HEK293 (cell line): Measurements from ENCODE around the gene NELFE.

ENCODE experiments used
- TCF7L2 ChIP-seq: IDR thresholded peaks from 2 replicates; pipeline ENCODE4 v1.6.1; 2011; ENCODE audit warnings: low read depth, mild to moderate bottlenecking, inconsistent platforms, low read length, moderate library complexity, borderline replicate concordance
- ZBTB1 ChIP-seq: fragments of 450-650 bp; formaldehyde crosslinking; IDR thresholded peaks from 2 replicates; pipeline ENCODE4 v1.5.1; 2016; ENCODE audit warnings: missing biosample characterization, missing genetic modification characterization
- ZIC2 ChIP-seq: fragments of 450-650 bp; formaldehyde crosslinking; IDR thresholded peaks from 2 replicates; pipeline ENCODE4 v1.5.1; 2016; ENCODE audit warnings: missing biosample characterization, missing genetic modification characterization
- ZNF121 ChIP-seq: fragments of 450-650 bp; formaldehyde crosslinking; IDR thresholded peaks from 2 replicates; pipeline ENCODE4 v1.5.1; 2016; ENCODE audit warnings: missing biosample characterization, missing genetic modification characterization
- ZNF24 ChIP-seq: fragments of 450-650 bp; formaldehyde crosslinking; IDR thresholded peaks from 2 replicates; pipeline ENCODE4 v1.5.1; 2016; ENCODE audit warnings: missing biosample characterization, missing genetic modification characterization
- ZNF391 ChIP-seq: fragments of 450-650 bp; formaldehyde crosslinking; IDR thresholded peaks from 2 replicates; pipeline ENCODE4 v1.5.1; 2016; ENCODE audit warnings: low read depth, missing biosample characterization, missing genetic modification characterization, borderline replicate concordance
- ZNF423 ChIP-seq: fragments of 450-650 bp; formaldehyde crosslinking; IDR thresholded peaks from 2 replicates; pipeline ENCODE4 v1.5.1; 2016; ENCODE audit warnings: missing biosample characterization, missing genetic modification characterization
- ZNF747 ChIP-seq: fragments of 450-650 bp; formaldehyde crosslinking; IDR thresholded peaks from 2 replicates; pipeline ENCODE4 v1.5.1; 2016; ENCODE audit warnings: missing biosample characterization, missing genetic modification characterization
- TF ChIP-seq, protein P1 (sequence below): fragments of 450-650 bp; formaldehyde crosslinking; IDR thresholded peaks from 2 replicates; pipeline ENCODE4 v1.5.1; 2016; ENCODE audit warnings: missing biosample characterization, missing genetic modification characterization
- TF ChIP-seq, protein P2 (sequence below): fragments of 450-650 bp; formaldehyde crosslinking; IDR thresholded peaks from 2 replicates; pipeline ENCODE4 v1.5.1; 2016; ENCODE audit warnings: missing biosample characterization, missing genetic modification characterization
- TF ChIP-seq, protein P3 (sequence below): fragments of 450-650 bp; formaldehyde crosslinking; IDR thresholded peaks from 2 replicates; pipeline ENCODE4 v1.5.1; 2016; ENCODE audit warnings: missing biosample characterization, missing genetic modification characterization, low read depth

DNA sequence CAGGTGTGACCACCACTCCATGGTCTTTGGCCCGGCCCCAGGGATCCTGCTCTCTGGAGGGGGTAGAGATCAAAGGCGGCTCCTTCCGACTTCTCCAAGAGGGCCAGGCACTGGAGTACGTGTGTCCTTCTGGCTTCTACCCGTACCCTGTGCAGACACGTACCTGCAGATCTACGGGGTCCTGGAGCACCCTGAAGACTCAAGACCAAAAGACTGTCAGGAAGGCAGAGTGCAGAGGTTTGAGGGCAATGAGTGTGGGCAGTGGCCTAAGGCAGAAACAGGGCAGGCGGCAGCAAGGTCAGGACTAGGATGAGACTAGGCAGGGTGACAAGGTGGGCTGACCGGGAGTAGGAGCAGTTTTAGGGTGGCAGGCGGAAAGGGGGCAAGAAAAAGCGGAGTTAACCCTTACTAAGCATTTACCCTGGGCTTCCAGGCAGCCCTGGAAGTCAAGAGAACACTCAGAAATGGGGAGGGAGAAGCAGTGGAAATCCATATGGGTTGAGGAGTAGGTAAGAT, 12.3 kb downstream of the NELFE start:
- TF ChIP-seq ZNF121 (no peak), ZIC2 (tag by site-specific recombination) (no peak), ZNF747 (no peak), ZNF24 (tag by site-specific recombination) (no peak), ZNF423 (no peak), TCF7L2 (no peak), ZBTB1 (no peak), ZNF391 (no peak)
- TF ChIP-seq, protein P1, sequence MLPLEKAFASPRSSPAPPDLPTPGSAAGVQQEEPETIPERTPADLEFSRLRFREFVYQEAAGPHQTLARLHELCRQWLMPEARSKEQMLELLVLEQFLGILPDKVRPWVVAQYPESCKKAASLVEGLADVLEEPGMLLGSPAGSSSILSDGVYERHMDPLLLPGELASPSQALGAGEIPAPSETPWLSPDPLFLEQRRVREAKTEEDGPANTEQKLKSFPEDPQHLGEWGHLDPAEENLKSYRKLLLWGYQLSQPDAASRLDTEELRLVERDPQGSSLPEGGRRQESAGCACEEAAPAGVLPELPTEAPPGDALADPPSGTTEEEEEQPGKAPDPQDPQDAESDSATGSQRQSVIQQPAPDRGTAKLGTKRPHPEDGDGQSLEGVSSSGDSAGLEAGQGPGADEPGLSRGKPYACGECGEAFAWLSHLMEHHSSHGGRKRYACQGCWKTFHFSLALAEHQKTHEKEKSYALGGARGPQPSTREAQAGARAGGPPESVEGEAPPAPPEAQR (tag by site-specific recombination), result no peak
- TF ChIP-seq, protein P2, sequence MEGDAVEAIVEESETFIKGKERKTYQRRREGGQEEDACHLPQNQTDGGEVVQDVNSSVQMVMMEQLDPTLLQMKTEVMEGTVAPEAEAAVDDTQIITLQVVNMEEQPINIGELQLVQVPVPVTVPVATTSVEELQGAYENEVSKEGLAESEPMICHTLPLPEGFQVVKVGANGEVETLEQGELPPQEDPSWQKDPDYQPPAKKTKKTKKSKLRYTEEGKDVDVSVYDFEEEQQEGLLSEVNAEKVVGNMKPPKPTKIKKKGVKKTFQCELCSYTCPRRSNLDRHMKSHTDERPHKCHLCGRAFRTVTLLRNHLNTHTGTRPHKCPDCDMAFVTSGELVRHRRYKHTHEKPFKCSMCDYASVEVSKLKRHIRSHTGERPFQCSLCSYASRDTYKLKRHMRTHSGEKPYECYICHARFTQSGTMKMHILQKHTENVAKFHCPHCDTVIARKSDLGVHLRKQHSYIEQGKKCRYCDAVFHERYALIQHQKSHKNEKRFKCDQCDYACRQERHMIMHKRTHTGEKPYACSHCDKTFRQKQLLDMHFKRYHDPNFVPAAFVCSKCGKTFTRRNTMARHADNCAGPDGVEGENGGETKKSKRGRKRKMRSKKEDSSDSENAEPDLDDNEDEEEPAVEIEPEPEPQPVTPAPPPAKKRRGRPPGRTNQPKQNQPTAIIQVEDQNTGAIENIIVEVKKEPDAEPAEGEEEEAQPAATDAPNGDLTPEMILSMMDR, result no peak
- TF ChIP-seq, protein P3, sequence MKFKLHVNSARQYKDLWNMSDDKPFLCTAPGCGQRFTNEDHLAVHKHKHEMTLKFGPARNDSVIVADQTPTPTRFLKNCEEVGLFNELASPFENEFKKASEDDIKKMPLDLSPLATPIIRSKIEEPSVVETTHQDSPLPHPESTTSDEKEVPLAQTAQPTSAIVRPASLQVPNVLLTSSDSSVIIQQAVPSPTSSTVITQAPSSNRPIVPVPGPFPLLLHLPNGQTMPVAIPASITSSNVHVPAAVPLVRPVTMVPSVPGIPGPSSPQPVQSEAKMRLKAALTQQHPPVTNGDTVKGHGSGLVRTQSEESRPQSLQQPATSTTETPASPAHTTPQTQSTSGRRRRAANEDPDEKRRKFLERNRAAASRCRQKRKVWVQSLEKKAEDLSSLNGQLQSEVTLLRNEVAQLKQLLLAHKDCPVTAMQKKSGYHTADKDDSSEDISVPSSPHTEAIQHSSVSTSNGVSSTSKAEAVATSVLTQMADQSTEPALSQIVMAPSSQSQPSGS (tag by site-specific recombination), result no peak
